Vagina (tissue), 2 donors: ENCODE data around the gene CRIP3. TPM values are rescaled to one million over a fixed set of nuclear protein-coding genes. Genes with fewer than 3 reads are reported as not detected.
A peak's percentile ranks its signal among the peaks of the same experiment; 100 is the strongest.

Experiments used
- DNase-seq, 2 donors: peaks; one replicate each; pipeline ENCODE4 v3.0.0-alpha.2; 2017; ENCODE audit errors: extremely low spot score in 2 of 2
- H3K27ac ChIP-seq: fragments of 200-600 bp; sonication (generic); one replicate; pipeline ENCODE4 v1.5.1; 2019
- H3K27me3 ChIP-seq: fragments of 200-600 bp; sonication (generic); one replicate; pipeline ENCODE4 v1.5.1; 2019
- H3K36me3 ChIP-seq, 2 donors: fragments of 200-600 bp; sonication (generic); one replicate each; pipeline ENCODE4 v1.5.1; 2017 to 2019
- H3K4me1 ChIP-seq: fragments of 200-600 bp; sonication (generic); one replicate; pipeline ENCODE4 v1.5.1; 2019
- H3K4me3 ChIP-seq, 2 donors: fragments of 200-600 bp; sonication (generic); 1 replicate in 1 of 2; 2 replicates in 1 of 2; pipeline ENCODE4 v1.5.1; 2016 to 2019
- H3K9me3 ChIP-seq: fragments of 200-600 bp; sonication (generic); one replicate; pipeline ENCODE4 v1.5.1; 2019
- CTCF ChIP-seq, 3 experiments: fragments of 450-650 bp in 2 of 3; fragments of 200-600 bp in 1 of 3; sonication (generic) in 1 of 3; IDR thresholded peaks; one replicate each; pipeline ENCODE4 v1.5.1; 2017 to 2019; ENCODE audit warnings: antibody characterized with exemption in 3 of 3, mild to moderate bottlenecking in 2 of 3, moderate library complexity in 2 of 3
- POLR2A ChIP-seq, 2 donors: fragments of 450-650 bp; IDR thresholded peaks; one replicate each; pipeline ENCODE4 v1.6.1; 2017; ENCODE audit warnings: antibody characterized with exemption in 2 of 2, mild to moderate bottlenecking in 2 of 2, moderate library complexity in 2 of 2
- POLR2AphosphoS5 ChIP-seq, 2 donors: sonication (generic); formaldehyde crosslinking; IDR thresholded peaks; one replicate each; pipeline ENCODE4 v1.9.0; 2017; ENCODE audit warnings: antibody characterized with exemption in 2 of 2, mild to moderate bottlenecking in 2 of 2, low read depth in 1 of 2; ENCODE audit not compliant: insufficient read depth in 1 of 2
- intact Hi-C: fragments of 100-400 bp; cut with DNase I; formaldehyde crosslinking; loops from one replicate; pipeline ENCODE4 v1.15.1; 2023
- total RNA-seq: library from RNA; depleted of rRNA; stranded (reverse); fragments of >200 nt; gene quantifications from one replicate; pipeline ENCODE4 v1.2.3, GENCODE V29; 2016

Gene CRIP3
- total RNA-seq, 1 donor from 2014 or later, result not detected

- Histone ChIP-seq H3K27me3 (no peaks in the 10 kb centered on the region), H3K4me3 (no peak overlapping the region), H3K27ac (no peak overlapping the region), H3K36me3 (no peaks in the 10 kb centered on the region), H3K9me3 (no peaks in the 10 kb centered on the region), H3K4me1 (peaks cover 3% of the 10 kb centered on the region)
- intact Hi-C loops, result no loop called here
- TF ChIP-seq POLR2A (IDR thresholded peaks at IDR 0.05), result no peak
- TF ChIP-seq POLR2AphosphoS5 (IDR thresholded peaks at IDR 0.05; ENCODE audit: insufficient read depth in 1 of 2, low read depth in 1 of 2), result no peak
- TF ChIP-seq CTCF (IDR thresholded peaks at IDR 0.05), result no peak
- no peak for DNase-seq
Observed at GRCh38 chr6:43313813-43314212, 5.2 kb upstream of the CRIP3 start.

- no peak for DNase-seq
- H3K4me1 ChIP-seq, result peaks cover 14% of the 10 kb centered on the region
- no peaks in the 10 kb centered on the region for H3K36me3 ChIP-seq
- no peaks in the 10 kb centered on the region for H3K9me3 ChIP-seq
- H3K4me3 ChIP-seq, result no peak overlapping the region
- intact Hi-C loops, result no loop called here
- TF ChIP-seq POLR2A (IDR thresholded peaks at IDR 0.05), result no peak
- TF ChIP-seq CTCF (IDR thresholded peaks at IDR 0.05), result no peak
- TF ChIP-seq POLR2AphosphoS5 (IDR thresholded peaks at IDR 0.05; ENCODE audit: insufficient read depth in 1 of 2, low read depth in 1 of 2), result no peak
- no peaks in the 10 kb centered on the region for H3K27me3 ChIP-seq
- no peak overlapping the region for H3K27ac ChIP-seq
Observed at GRCh38 chr6:43311666-43312065, 3.0 kb upstream of the CRIP3 start.

GRCh38 chr6:43310624-43311023, 2.0 kb upstream of the CRIP3 start:
- no peaks in the 10 kb centered on the region for H3K9me3 ChIP-seq
- no peak overlapping the region for H3K4me3 ChIP-seq
- H3K27me3 ChIP-seq, result no peaks in the 10 kb centered on the region
- no peak overlapping the region for H3K27ac ChIP-seq
- intact Hi-C loops, result no loop called here
- no peaks in the 10 kb centered on the region for H3K36me3 ChIP-seq
- no peak for TF ChIP-seq POLR2AphosphoS5 (IDR thresholded peaks at IDR 0.05; ENCODE audit: insufficient read depth in 1 of 2, low read depth in 1 of 2)
- peaks cover 14% of the 10 kb centered on the region for H3K4me1 ChIP-seq
- no peak for DNase-seq

- Histone ChIP-seq H3K27me3 (no peaks in the 10 kb centered on the region), H3K4me1 (peaks cover 14% of the 10 kb centered on the region), H3K27ac (no peak overlapping the region), H3K36me3 (no peaks in the 10 kb centered on the region), H3K9me3 (no peaks in the 10 kb centered on the region), H3K4me3 (no peak overlapping the region)
- no peak for TF ChIP-seq POLR2A (IDR thresholded peaks at IDR 0.05)
- no peak for TF ChIP-seq CTCF (IDR thresholded peaks at IDR 0.05)
- no peak for TF ChIP-seq POLR2AphosphoS5 (IDR thresholded peaks at IDR 0.05; ENCODE audit: insufficient read depth in 1 of 2, low read depth in 1 of 2)
- intact Hi-C loops, result no loop called here
- DNase-seq, result no peak
Observed at GRCh38 chr6:43310134-43310533, 1.5 kb upstream of the CRIP3 start.

GRCh38 chr6:43308990-43309477, 408 bp upstream of the CRIP3 start:
- no peak overlapping the region for H3K27ac ChIP-seq
- H3K36me3 ChIP-seq, result no peaks in the 10 kb centered on the region
- H3K4me1 ChIP-seq, result peaks cover 14% of the 10 kb centered on the region
- H3K4me3 ChIP-seq, result peak overlapping the region; percentile 36 to 44
- H3K27me3 ChIP-seq, result no peaks in the 10 kb centered on the region
- no peak for TF ChIP-seq POLR2AphosphoS5 (IDR thresholded peaks at IDR 0.05; ENCODE audit: insufficient read depth in 1 of 2, low read depth in 1 of 2)
- no peak for TF ChIP-seq CTCF (IDR thresholded peaks at IDR 0.05)
- no peak for TF ChIP-seq POLR2A (IDR thresholded peaks at IDR 0.05)
- intact Hi-C loops, result no loop called here
- H3K9me3 ChIP-seq, result no peaks in the 10 kb centered on the region
- no peak for DNase-seq
